GM12873 (cell line): ENCODE data around the gene SCN9A.

Source experiments
- CTCF ChIP-seq: IDR thresholded peaks from 2 replicates; pipeline ENCODE4 v1.5.1; 2012; ENCODE audit warnings: low read depth, mild to moderate bottlenecking, moderate library complexity, low read length, control low read depth; ENCODE audit not compliant: insufficient read depth; ENCODE audit errors: missing control alignments

Gene SCN9A

GRCh38 chr2:166344286-166345113 lies 31.2 kb downstream of the SCN9A start:
- no peak for TF ChIP-seq CTCF

- TF ChIP-seq CTCF, result no peak
Measured at GRCh38 chr2:166343467-166343866, 32.3 kb downstream of the SCN9A start.

- no peak for TF ChIP-seq CTCF
Measured at GRCh38 chr2:166341426-166341825, 34.3 kb downstream of the SCN9A start.

- TF ChIP-seq CTCF, result no peak
Measured at GRCh38 chr2:166338831-166339339, 36.9 kb downstream of the SCN9A start.

- TF ChIP-seq CTCF, result no peak
Measured at GRCh38 chr2:166337932-166338331, 37.8 kb downstream of the SCN9A start.

GRCh38 chr2:166335284-166335683 lies 40.5 kb downstream of the SCN9A start:
- TF ChIP-seq CTCF, result no peak

GRCh38 chr2:166334805-166335204 lies 40.9 kb downstream of the SCN9A start:
- no peak for TF ChIP-seq CTCF
